OCI-LY3 (cell line): ENCODE results near the gene CWF19L1.

ENCODE experiments used
- H2AFZ ChIP-seq: fragments of 200-600, 300-600 bp; shearing (Covaris generic); 2 replicates; pipeline ENCODE4 v1.6.0; 2014; ENCODE audit warnings: antibody characterized with exemption, low read depth, low read length
- H3K27ac ChIP-seq: fragments of 200-600, 300-600 bp; sonication (generic); 2 replicates; pipeline ENCODE4 v1.5.1; 2014; ENCODE audit warnings: mild to moderate bottlenecking, low read length, moderate library complexity, mixed read lengths
- H3K27me3 ChIP-seq: fragments of 200-600, 300-600 bp; sonication (generic); 2 replicates; pipeline ENCODE4 v1.6.1; 2014; ENCODE audit warnings: low read depth, low read length, mixed read lengths
- H3K36me3 ChIP-seq: fragments of 200-600, 300-600 bp; sonication (generic); replicated peaks from 2 replicates; pipeline ENCODE3; 2014; ENCODE audit warnings: low read depth, low read length, mixed read lengths
- H3K4me1 ChIP-seq: fragments of 300-600, 200-600 bp; sonication (generic); 2 replicates; pipeline ENCODE4 v1.6.1; 2014; ENCODE audit warnings: low read length, mixed read lengths
- H3K4me2 ChIP-seq: fragments of 200-600, 300-600 bp; sonication (generic); 2 replicates; pipeline ENCODE4 v1.6.1; 2014; ENCODE audit warnings: low read length, mixed read lengths
- H3K4me3 ChIP-seq: fragments of 300-600, 200-600 bp; sonication (generic); 2 replicates; pipeline ENCODE4 v1.5.1; 2014; ENCODE audit warnings: antibody characterized with exemption, mild to moderate bottlenecking, low read length, moderate library complexity
- H3K79me2 ChIP-seq: fragments of 300-600, 200-600 bp; shearing (Covaris generic); 2 replicates; pipeline ENCODE4 v1.6.1; 2014; ENCODE audit warnings: mild to moderate bottlenecking, low read length, mixed read lengths
- H3K9ac ChIP-seq: fragments of 300-600, 200-600 bp; shearing (Covaris generic); 2 replicates; pipeline ENCODE4 v1.6.0; 2014; ENCODE audit warnings: mild to moderate bottlenecking, low read length, moderate library complexity
- H3K9me3 ChIP-seq: fragments of 200-600, 300-600 bp; shearing (Covaris generic); 2 replicates; pipeline ENCODE4 v1.6.1; 2014; ENCODE audit warnings: low read length, mixed read lengths; ENCODE audit not compliant: insufficient read depth
- H4K20me1 ChIP-seq: fragments of 200-600, 300-600 bp; sonication (generic); 2 replicates; pipeline ENCODE4 v1.6.1; 2016; ENCODE audit warnings: low read length, mixed read lengths; ENCODE audit not compliant: insufficient read depth
- EZH2phosphoT487 ChIP-seq: fragments of 200-600 bp; shearing (Covaris generic); IDR thresholded peaks from 2 replicates; pipeline ENCODE4 v1.6.1; 2018; ENCODE audit warnings: antibody characterized with exemption, mixed run types, low read depth
- TF ChIP-seq, protein P1 (sequence below): fragments of 200-600, 300-600 bp; sonication (generic); IDR thresholded peaks from 2 replicates; pipeline ENCODE4 v1.5.1; 2014; ENCODE audit warnings: antibody characterized with exemption, low read length, low read depth

Gene CWF19L1

GRCh38 chr10:100245484-100246220 lies 21.8 kb downstream of the CWF19L1 start:
- H3K9ac ChIP-seq = no peak overlapping the region
- H3K27ac ChIP-seq = no peak overlapping the region
- TF ChIP-seq, protein P1, sequence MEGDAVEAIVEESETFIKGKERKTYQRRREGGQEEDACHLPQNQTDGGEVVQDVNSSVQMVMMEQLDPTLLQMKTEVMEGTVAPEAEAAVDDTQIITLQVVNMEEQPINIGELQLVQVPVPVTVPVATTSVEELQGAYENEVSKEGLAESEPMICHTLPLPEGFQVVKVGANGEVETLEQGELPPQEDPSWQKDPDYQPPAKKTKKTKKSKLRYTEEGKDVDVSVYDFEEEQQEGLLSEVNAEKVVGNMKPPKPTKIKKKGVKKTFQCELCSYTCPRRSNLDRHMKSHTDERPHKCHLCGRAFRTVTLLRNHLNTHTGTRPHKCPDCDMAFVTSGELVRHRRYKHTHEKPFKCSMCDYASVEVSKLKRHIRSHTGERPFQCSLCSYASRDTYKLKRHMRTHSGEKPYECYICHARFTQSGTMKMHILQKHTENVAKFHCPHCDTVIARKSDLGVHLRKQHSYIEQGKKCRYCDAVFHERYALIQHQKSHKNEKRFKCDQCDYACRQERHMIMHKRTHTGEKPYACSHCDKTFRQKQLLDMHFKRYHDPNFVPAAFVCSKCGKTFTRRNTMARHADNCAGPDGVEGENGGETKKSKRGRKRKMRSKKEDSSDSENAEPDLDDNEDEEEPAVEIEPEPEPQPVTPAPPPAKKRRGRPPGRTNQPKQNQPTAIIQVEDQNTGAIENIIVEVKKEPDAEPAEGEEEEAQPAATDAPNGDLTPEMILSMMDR = no peak
- no peak for TF ChIP-seq EZH2phosphoT487
- H3K79me2 ChIP-seq = no peaks in the 10 kb centered on the region
- H3K4me3 ChIP-seq = no peak overlapping the region
- H4K20me1 ChIP-seq = no peaks in the 10 kb centered on the region
- H2AFZ ChIP-seq = no peak overlapping the region
- H3K4me2 ChIP-seq = no peak overlapping the region
- peaks cover 27% of the 10 kb centered on the region for H3K36me3 ChIP-seq
- no peaks in the 10 kb centered on the region for H3K9me3 ChIP-seq
- no peaks in the 10 kb centered on the region for H3K4me1 ChIP-seq
- no peaks in the 10 kb centered on the region for H3K27me3 ChIP-seq

DNA sequence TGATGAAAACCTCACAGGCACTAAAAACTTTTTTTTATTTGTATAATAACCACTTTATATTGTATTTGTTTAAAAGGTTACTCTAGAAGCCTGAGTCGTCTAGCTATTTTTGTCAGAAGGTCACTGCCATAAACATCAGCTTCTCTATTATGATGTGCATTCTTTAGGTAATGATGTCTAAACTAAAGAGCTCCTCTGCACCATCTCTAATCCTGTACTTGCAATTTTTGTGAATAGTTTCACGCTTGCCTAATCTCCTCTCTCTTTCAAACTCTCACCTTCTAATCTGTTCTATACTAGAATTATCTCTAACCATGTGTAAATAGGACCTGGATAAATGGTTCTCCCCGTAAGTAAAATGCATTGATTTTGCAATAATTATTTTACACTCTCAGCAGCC lies 27.6 kb downstream of the CWF19L1 start:
- Histone ChIP-seq H2AFZ (no peak overlapping the region), H3K9ac (no peak overlapping the region), H3K36me3 (peaks cover 29% of the 10 kb centered on the region), H4K20me1 (no peaks in the 10 kb centered on the region), H3K4me1 (peaks cover 16% of the 10 kb centered on the region), H3K9me3 (no peaks in the 10 kb centered on the region), H3K27me3 (no peaks in the 10 kb centered on the region), H3K4me3 (no peak overlapping the region), H3K79me2 (no peaks in the 10 kb centered on the region), H3K4me2 (no peak overlapping the region), H3K27ac (no peak overlapping the region)
- TF ChIP-seq EZH2phosphoT487 = no peak
- TF ChIP-seq, protein P1 = no peak

DNA sequence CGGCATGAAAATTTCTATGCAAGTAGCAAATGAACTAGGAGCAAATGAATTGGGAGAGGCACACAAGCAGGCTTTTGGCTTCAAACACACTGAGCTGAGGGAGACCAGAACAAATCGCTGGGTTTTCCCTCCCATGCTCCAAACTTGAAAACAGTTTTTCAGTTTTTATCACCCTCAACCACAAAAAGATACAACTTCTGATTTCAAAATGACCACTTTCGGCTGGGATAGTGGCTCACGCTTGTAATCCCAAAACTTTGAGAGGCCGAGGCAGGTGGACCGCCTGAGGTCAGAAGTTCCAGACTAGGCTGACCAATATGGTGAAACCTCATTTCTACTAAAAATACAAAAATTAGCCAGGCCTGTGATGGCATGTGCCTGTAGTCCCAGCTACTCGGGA lies 29.0 kb downstream of the CWF19L1 start:
- H3K4me2 ChIP-seq = peak overlapping the region; percentile 41
- no peak for TF ChIP-seq EZH2phosphoT487
- TF ChIP-seq, protein P1 = no peak
- H3K9me3 ChIP-seq = no peaks in the 10 kb centered on the region
- H3K4me1 ChIP-seq = peaks cover 16% of the 10 kb centered on the region
- H3K27ac ChIP-seq = peak overlapping the region; percentile 33
- no peaks in the 10 kb centered on the region for H3K79me2 ChIP-seq
- no peak overlapping the region for H3K9ac ChIP-seq
- no peak overlapping the region for H3K4me3 ChIP-seq
- peaks cover 24% of the 10 kb centered on the region for H3K36me3 ChIP-seq
- no peaks in the 10 kb centered on the region for H4K20me1 ChIP-seq
- no peak overlapping the region for H2AFZ ChIP-seq
- no peaks in the 10 kb centered on the region for H3K27me3 ChIP-seq

DNA sequence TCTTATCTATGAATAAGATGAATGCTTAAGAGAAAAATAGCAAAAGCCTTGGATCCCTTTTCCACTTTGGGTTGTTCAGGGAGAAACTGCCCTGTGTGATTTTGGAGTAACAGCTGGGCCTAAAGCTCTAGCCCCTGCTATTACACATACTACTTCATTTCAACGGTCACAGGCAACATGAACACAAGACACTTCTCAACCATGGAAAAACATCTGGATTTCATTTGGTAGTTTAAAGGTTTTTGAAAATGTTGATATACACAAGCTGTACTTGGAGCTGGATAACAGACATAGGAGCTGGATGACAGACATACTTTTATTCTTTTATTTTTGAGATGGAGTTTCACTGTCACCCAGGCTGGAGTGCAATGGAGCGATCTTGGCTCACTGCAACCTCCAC lies 35.3 kb downstream of the CWF19L1 start:
- no peak overlapping the region for H3K4me2 ChIP-seq
- H3K9ac ChIP-seq = no peak overlapping the region
- no peaks in the 10 kb centered on the region for H3K9me3 ChIP-seq
- H4K20me1 ChIP-seq = no peaks in the 10 kb centered on the region
- peaks cover 23% of the 10 kb centered on the region for H3K79me2 ChIP-seq
- no peak overlapping the region for H3K27ac ChIP-seq
- no peak overlapping the region for H3K4me3 ChIP-seq
- H3K27me3 ChIP-seq = no peaks in the 10 kb centered on the region
- peaks cover 6% of the 10 kb centered on the region for H3K4me1 ChIP-seq
- peaks cover 9% of the 10 kb centered on the region for H3K36me3 ChIP-seq
- TF ChIP-seq EZH2phosphoT487 = no peak
- TF ChIP-seq, protein P1 = no peak
- no peak overlapping the region for H2AFZ ChIP-seq
